HG03575 (cell line): Measurements from ENCODE around the gene C6orf136.
"Not testable (repeated sequence)": the region's sequence is repeated elsewhere in the genome, so short reads cannot be mapped to it uniquely, and the experiment has no call there.

ENCODE experiments used
- ATAC-seq: cut with Tn5 transposase; IDR thresholded peaks from one replicate; pipeline ENCODE4 v1.9.1; 2021; ENCODE audit not compliant: unreplicated experiment, insufficient number of reproducible peaks, low FRiP score; ENCODE audit errors: extremely low read depth

C6orf136 gene

GRCh38 chr6:30654798-30655742 is 8.1 kb downstream of the C6orf136 start:
- no peak for ATAC-seq

GRCh38 chr6:30655743-30656094 is 8.8 kb downstream of the C6orf136 start:
- ATAC-seq = no peak

GRCh38 chr6:30656513-30656912 is 9.6 kb downstream of the C6orf136 start:
- ATAC-seq = no peak

GRCh38 chr6:30657454-30657853 is 10.5 kb downstream of the C6orf136 start:
- ATAC-seq = no peak

GRCh38 chr6:30657922-30658321 is 11.0 kb downstream of the C6orf136 start:
- not testable (repeated sequence) for ATAC-seq

GRCh38 chr6:30664994-30665767 is 18.2 kb downstream of the C6orf136 start:
- ATAC-seq = no peak

GRCh38 chr6:30666300-30666699 is 19.4 kb downstream of the C6orf136 start:
- ATAC-seq = not testable (repeated sequence)

- no peak for ATAC-seq
Measured at GRCh38 chr6:30670760-30671527, 24.0 kb downstream of the C6orf136 start.

GRCh38 chr6:30672445-30673253 is 25.7 kb downstream of the C6orf136 start, which contains the start of gene DHX16:
DHX16 (minus strand) TSS chr6:30673006; CDS start chr6:30672841, 165 bp downstream.
- no peak for ATAC-seq

- no peak for ATAC-seq
Measured at GRCh38 chr6:30676660-30677285, 29.8 kb downstream of the C6orf136 start.

GRCh38 chr6:30678964-30679726 is 32.2 kb downstream of the C6orf136 start:
- no peak for ATAC-seq

GRCh38 chr6:30679765-30680535 is 33.0 kb downstream of the C6orf136 start:
- no peak for ATAC-seq

GRCh38 chr6:30681766-30682142 is 34.8 kb downstream of the C6orf136 start:
- ATAC-seq = no peak

- no peak for ATAC-seq
Measured at GRCh38 chr6:30682143-30683117, 35.5 kb downstream of the C6orf136 start.

- no peak for ATAC-seq
Measured at GRCh38 chr6:30683183-30683979, 36.4 kb downstream of the C6orf136 start.
